DOHH2 (cell line): ENCODE data around the gene MMP1.

Experiments used
- H3F3A ChIP-seq: fragments of 200-600 bp; sonication (generic), shearing (Covaris generic); 2 replicates; pipeline ENCODE4 v1.6.0; 2016; ENCODE audit warnings: antibody characterized with exemption, mild to moderate bottlenecking; ENCODE audit not compliant: control insufficient read depth, insufficient read depth
- H3K27ac ChIP-seq: fragments of 200-600 bp; sonication (generic); 2 replicates; pipeline ENCODE4 v1.5.1; 2014; ENCODE audit warnings: low read depth, mild to moderate bottlenecking, low read length, moderate library complexity
- H3K27me3 ChIP-seq: fragments of 200-600 bp; sonication (generic); 2 replicates; pipeline ENCODE4 v1.6.1; 2014; ENCODE audit warnings: mild to moderate bottlenecking, low read length, mixed read lengths; ENCODE audit not compliant: control insufficient read depth
- H3K36me3 ChIP-seq: fragments of 200-600 bp; sonication (generic); 2 replicates; pipeline ENCODE4 v1.6.1; 2014; ENCODE audit warnings: mild to moderate bottlenecking, low read length, moderate library complexity, mixed read lengths; ENCODE audit not compliant: control insufficient read depth
- H3K4me1 ChIP-seq: fragments of 200-600 bp; sonication (generic); 2 replicates; pipeline ENCODE4 v1.6.1; 2014; ENCODE audit warnings: mild to moderate bottlenecking, low read length, mixed read lengths; ENCODE audit not compliant: control insufficient read depth
- H3K4me2 ChIP-seq: fragments of 200-600 bp; sonication (generic); 2 replicates; pipeline ENCODE4 v1.6.0; 2014; ENCODE audit warnings: mild to moderate bottlenecking, low read length, moderate library complexity
- H3K4me3 ChIP-seq: fragments of 200-600 bp; sonication (generic); 2 replicates; pipeline ENCODE4 v1.5.1; 2014; ENCODE audit warnings: mild to moderate bottlenecking, low read length, mixed read lengths
- H3K79me2 ChIP-seq: fragments of 200-600 bp; sonication (generic); 2 replicates; pipeline ENCODE4 v1.6.1; 2014; ENCODE audit warnings: mild to moderate bottlenecking, low read length, mixed read lengths; ENCODE audit not compliant: control insufficient read depth
- H3K9me2 ChIP-seq: fragments of 200-600 bp; sonication (generic); replicated peaks from 2 replicates; pipeline ENCODE4 v1.6.1; 2014; ENCODE audit warnings: mild to moderate bottlenecking, low read length, mixed read lengths; ENCODE audit not compliant: control insufficient read depth
- H3K9me3 ChIP-seq: fragments of 200-600 bp; sonication (generic); 2 replicates; pipeline ENCODE4 v1.6.1; 2014; ENCODE audit warnings: antibody characterized with exemption, low read length, mixed read lengths; ENCODE audit not compliant: control insufficient read depth, insufficient read depth
- H4K20me1 ChIP-seq: fragments of 200-600 bp; sonication (generic); 2 replicates; pipeline ENCODE4 v1.6.0; 2014; ENCODE audit warnings: low read depth, mild to moderate bottlenecking, antibody characterized with exemption, low read length, moderate library complexity; ENCODE audit not compliant: control insufficient read depth, insufficient read depth
- CTCF ChIP-seq: fragments of 200-600 bp; sonication (generic); IDR thresholded peaks from one replicate; pipeline ENCODE4 v1.5.1; 2014; ENCODE audit warnings: antibody characterized with exemption, mild to moderate bottlenecking, low read depth, low read length; ENCODE audit not compliant: poor library complexity, severe bottlenecking
- EZH2phosphoT487 ChIP-seq: fragments of 200-600 bp; sonication (generic); IDR thresholded peaks from 2 replicates; pipeline ENCODE4 v1.6.1; 2017; ENCODE audit warnings: borderline replicate concordance, mild to moderate bottlenecking, antibody characterized with exemption, low read length, moderate library complexity, mixed read lengths

The MMP1 gene

DNA sequence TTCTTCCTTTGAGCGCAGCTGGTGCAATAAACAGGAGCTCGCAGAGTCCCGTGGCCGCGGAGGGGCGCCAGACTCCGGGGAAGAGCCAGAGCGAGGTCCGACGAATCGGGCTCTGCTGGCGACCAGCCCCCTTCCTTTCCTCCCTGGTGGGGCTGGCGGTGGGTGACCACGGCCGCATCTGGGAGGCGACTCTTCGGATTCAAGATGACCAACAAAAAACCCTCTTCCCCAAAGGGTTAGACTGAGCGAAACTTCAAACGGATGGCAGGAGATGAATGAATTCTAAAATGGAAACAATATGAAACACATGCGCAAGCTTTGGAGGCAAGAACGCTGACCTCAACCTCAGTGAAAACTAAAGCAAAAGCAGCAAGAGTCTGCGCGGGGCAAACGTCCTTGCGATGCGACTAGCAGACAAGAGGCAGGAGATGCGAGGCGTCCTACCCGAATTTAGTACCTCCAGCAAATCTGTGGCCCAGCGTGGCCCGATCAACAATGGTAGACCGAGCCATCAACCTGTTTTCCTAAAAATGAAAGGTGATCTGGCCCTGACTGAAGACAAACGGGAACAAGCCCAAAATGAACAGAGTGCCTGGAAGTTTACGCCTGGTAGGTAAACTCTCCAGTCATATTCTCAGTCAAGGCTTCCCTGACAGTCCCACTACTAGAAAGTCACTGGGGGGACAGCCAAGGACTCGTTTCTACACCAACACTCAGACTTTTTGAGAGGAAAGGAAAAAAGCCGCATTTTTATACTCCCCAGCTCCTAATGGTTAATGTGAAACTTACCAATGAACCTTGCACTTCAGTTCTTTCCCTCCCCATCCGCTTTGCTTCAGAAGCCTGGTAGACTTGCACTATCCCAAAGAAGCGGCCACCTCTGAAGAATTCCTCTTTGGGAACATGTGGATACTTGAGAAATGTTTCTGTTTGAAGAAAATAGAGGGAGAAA, 33.8 kb upstream of the MMP1 start:
- no peaks in the 10 kb centered on the region for H3K36me3 ChIP-seq
- no peaks in the 10 kb centered on the region for H3F3A ChIP-seq

DNA sequence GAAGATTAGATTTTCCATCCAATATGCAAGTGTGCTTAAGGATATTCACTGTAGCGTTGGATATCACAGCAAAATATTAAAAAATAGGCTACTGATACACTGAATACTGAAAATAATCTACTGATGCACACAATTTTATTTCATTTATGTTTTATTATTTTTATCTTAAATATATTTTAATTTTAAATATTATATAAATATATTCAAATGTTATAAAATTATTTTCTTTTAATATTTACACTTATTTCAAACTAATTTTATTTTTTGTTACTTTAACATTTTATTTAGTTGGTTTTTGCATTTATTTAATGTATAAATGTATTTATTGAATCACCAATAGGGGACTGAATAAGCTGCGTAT, 33.1 kb upstream of the MMP1 start:
- TF ChIP-seq EZH2phosphoT487: no peak
- no peak for TF ChIP-seq CTCF
- H3K4me2 ChIP-seq: no peak overlapping the region
- no peaks in the 10 kb centered on the region for H3K27me3 ChIP-seq
- no peaks in the 10 kb centered on the region for H3F3A ChIP-seq
- H3K4me3 ChIP-seq: no peak overlapping the region
- H3K79me2 ChIP-seq: no peaks in the 10 kb centered on the region
- no peaks in the 10 kb centered on the region for H3K9me2 ChIP-seq
- H3K27ac ChIP-seq: no peak overlapping the region
- H3K9me3 ChIP-seq: no peaks in the 10 kb centered on the region
- H3K36me3 ChIP-seq: no peaks in the 10 kb centered on the region
- no peaks in the 10 kb centered on the region for H3K4me1 ChIP-seq
- H4K20me1 ChIP-seq: no peaks in the 10 kb centered on the region

More for the DNA sequence above, 33.8 kb upstream of the MMP1 start:
- H3K27ac ChIP-seq: no peak overlapping the region
- TF ChIP-seq CTCF (no peak), EZH2phosphoT487 (no peak)
- H3K4me1 ChIP-seq: no peaks in the 10 kb centered on the region
- no peaks in the 10 kb centered on the region for H3K79me2 ChIP-seq
- no peak overlapping the region for H3K4me2 ChIP-seq
- H3K27me3 ChIP-seq: no peaks in the 10 kb centered on the region
- no peaks in the 10 kb centered on the region for H4K20me1 ChIP-seq
- no peaks in the 10 kb centered on the region for H3K9me2 ChIP-seq
- no peak overlapping the region for H3K4me3 ChIP-seq
- H3K9me3 ChIP-seq: no peaks in the 10 kb centered on the region

- Histone ChIP-seq H3K36me3 (no peaks in the 10 kb centered on the region), H3K27me3 (no peaks in the 10 kb centered on the region), H4K20me1 (no peaks in the 10 kb centered on the region), H3K27ac (no peak overlapping the region), H3K4me1 (no peaks in the 10 kb centered on the region), H3F3A (no peaks in the 10 kb centered on the region), H3K4me2 (no peak overlapping the region), H3K79me2 (no peaks in the 10 kb centered on the region), H3K9me3 (no peaks in the 10 kb centered on the region), H3K4me3 (no peak overlapping the region), H3K9me2 (no peaks in the 10 kb centered on the region)
- TF ChIP-seq CTCF: no peak
- no peak for TF ChIP-seq EZH2phosphoT487
These were observed 32.2 kb upstream of the MMP1 start for GRCh38 chr11:102830001-102830727.
